ENCODE results near the gene IMPA2.

IMPA2 gene

GRCh38 chr18:11990539-11990938 lies 9.2 kb downstream of the IMPA2 start:
- no peak for DNase-seq (ENCODE audit: extremely low spot score)
- no peak for TF ChIP-seq ARNT (IDR thresholded peaks at IDR 0.05)
- ChIA-PET CTCF (interaction anchor here (0.6 kb wide), 1 partner anchor 49 kb away, joined by 3 read pairs; no protein-coding TSS in a partner anchor), POLR2A (interaction anchor here (2.1 kb wide), 1 partner anchor 10 kb away, joined by 9 read pairs; the partner anchor contains the start of gene IMPA2)

GRCh38 chr18:11991021-11991795 lies 9.9 kb downstream of the IMPA2 start:
- POLR2A ChIA-PET, result interaction anchor here (2.1 kb wide), 1 partner anchor 11 kb away, joined by 9 read pairs; the partner anchor contains the start of gene IMPA2

GRCh38 chr18:11992096-11992790 lies 10.9 kb downstream of the IMPA2 start:
- ChIA-PET CTCF (no interaction called here), POLR2A (interaction anchor here (2.1 kb wide), 1 partner anchor 12 kb away, joined by 9 read pairs; the partner anchor contains the start of gene IMPA2)
- no peak for DNase-seq (ENCODE audit: extremely low spot score)
- TF ChIP-seq PKNOX1 (IDR thresholded peaks at IDR 0.05) (no peak), FOXM1 (IDR thresholded peaks at IDR 0.05; ENCODE audit: borderline replicate concordance) (no peak), ZNF384 (IDR thresholded peaks at IDR 0.05) (no peak)

More at GRCh38 chr18:11991021-11991795, 9.9 kb downstream of the IMPA2 start:
- TF ChIP-seq NFRKB (IDR thresholded peaks at IDR 0.05) (no peak), FOXM1 (IDR thresholded peaks at IDR 0.05; ENCODE audit: borderline replicate concordance) (no peak)
- DNase-seq (ENCODE audit: extremely low spot score), result no peak
- CTCF ChIA-PET, result no interaction called here

GRCh38 chr18:11993264-11993916 lies 12.1 kb downstream of the IMPA2 start:
- TF ChIP-seq SP1 (IDR thresholded peaks at IDR 0.05) (no peak), PKNOX1 (IDR thresholded peaks at IDR 0.05) (no peak), SUZ12 (IDR thresholded peaks at IDR 0.05) (no peak), FOXA1 (IDR thresholded peaks at IDR 0.05) (no peak), FOXM1 (IDR thresholded peaks at IDR 0.05; ENCODE audit: borderline replicate concordance) (no peak)
- POLR2A ChIA-PET, result no interaction called here
- no peak for DNase-seq (ENCODE audit: extremely low spot score)
- CTCF ChIA-PET, result interaction anchor here (5.8 kb wide), 1 partner anchor 55 kb away, joined by 78 read pairs; no protein-coding TSS in a partner anchor

GRCh38 chr18:11994336-11994702 lies 13.0 kb downstream of the IMPA2 start:
- CTCF ChIA-PET, result interaction anchor here (0.5 to 5.8 kb wide), 6 partner anchors 11 to 339 kb away, joined by 5 to 78 read pairs (median 7); no protein-coding TSS in a partner anchor
- POLR2A ChIA-PET, result interaction anchor here (1.4 kb wide), 1 partner anchor 14 kb away, joined by 5 read pairs; the partner anchor contains the start of gene IMPA2
- DNase-seq (ENCODE audit: extremely low spot score), result no peak
- no peak for TF ChIP-seq LEF1 (IDR thresholded peaks at IDR 0.05; ENCODE audit: borderline replicate concordance)
- no peak for TF ChIP-seq FOXA1 (IDR thresholded peaks at IDR 0.05)
- no peak for TF ChIP-seq ELF4 (IDR thresholded peaks at IDR 0.05)
- no peak for TF ChIP-seq BHLHE40 (IDR thresholded peaks at IDR 0.05; ENCODE audit: borderline replicate concordance)
- TF ChIP-seq NFRKB (IDR thresholded peaks at IDR 0.05), result no peak
- no peak for TF ChIP-seq TARDBP (IDR thresholded peaks at IDR 0.05)
- no peak for TF ChIP-seq SUZ12 (IDR thresholded peaks at IDR 0.05)
- no peak for TF ChIP-seq CTBP1 (IDR thresholded peaks at IDR 0.05; ENCODE audit: borderline replicate concordance)

GRCh38 chr18:11994703-11995444 lies 13.6 kb downstream of the IMPA2 start:
- DNase-seq (ENCODE audit: extremely low spot score), result no peak
- ChIA-PET CTCF (interaction anchor here (0.5 to 5.8 kb wide), 13 partner anchors 12 to 339 kb away, joined by 3 to 78 read pairs (median 5); no protein-coding TSS in a partner anchor), POLR2A (interaction anchor here (1.4 to 1.5 kb wide), 2 partner anchors 14 to 57 kb away, joined by 5 to 6 read pairs; partner anchors contain the start of gene IMPA2)
- TF ChIP-seq ARNT (IDR thresholded peaks at IDR 0.05) (no peak), TARDBP (IDR thresholded peaks at IDR 0.05) (no peak), SUZ12 (IDR thresholded peaks at IDR 0.05) (no peak), FOXK2 (IDR thresholded peaks at IDR 0.05) (no peak), LEF1 (IDR thresholded peaks at IDR 0.05; ENCODE audit: borderline replicate concordance) (no peak), L3MBTL2 (conservative IDR thresholded peaks at IDR 0.05) (no peak), HDGF (IDR thresholded peaks at IDR 0.05; ENCODE audit: borderline replicate concordance) (no peak), ZNF384 (IDR thresholded peaks at IDR 0.05) (no peak), ELF4 (IDR thresholded peaks at IDR 0.05) (no peak), BHLHE40 (IDR thresholded peaks at IDR 0.05; ENCODE audit: borderline replicate concordance) (no peak), NFRKB (IDR thresholded peaks at IDR 0.05) (no peak)

Measured in HEK293T (cell line).